Measurements from ENCODE around the gene CDK5RAP2. TPM values are rescaled to one million over a fixed set of nuclear protein-coding genes. Genes with fewer than 3 reads are reported as not detected.

Gene CDK5RAP2
- total and polyA plus RNA-seq, 9 of the 15 experiments (the other 6 are each of a cell fraction or from before 2014, with no cell fraction given) = 19.9 to 68.8 (median 42.2) TPM

DNA sequence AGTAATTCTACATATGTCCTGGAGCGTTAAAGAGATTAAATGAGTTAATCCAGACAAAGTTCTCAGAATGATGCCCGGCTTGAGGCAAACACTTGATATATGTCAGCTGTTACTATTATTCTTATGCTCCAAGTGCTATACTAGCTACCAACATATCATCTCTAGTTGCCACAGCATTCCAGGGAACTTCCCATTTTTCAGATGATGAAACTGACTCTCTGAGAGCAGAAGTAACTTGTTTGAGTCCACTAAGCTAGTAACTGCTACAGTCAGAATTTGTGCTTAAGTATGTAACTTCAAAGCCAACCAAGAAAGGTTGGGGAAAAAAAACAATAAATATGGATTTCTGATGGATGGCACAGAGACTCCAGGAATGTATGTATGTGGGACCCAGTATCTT is 98.1 kb downstream of the CDK5RAP2 start:
- Histone ChIP-seq H3K27me3 (ENCODE audit: control insufficient read depth in 2 of 2, insufficient read depth in 2 of 2, low read length in 2 of 2) (no peaks in the 10 kb centered on the region), H3K4me3 (no peak overlapping the region), H2AFZ (ENCODE audit: low read depth, low read length) (no peak overlapping the region), H3K4me2 (ENCODE audit: insufficient read depth, low read length) (no peak overlapping the region), H3K9me1 (ENCODE audit: control insufficient read depth, insufficient read depth, low read length) (no peaks in the 10 kb centered on the region), H3K9me3 (replicated peaks; ENCODE audit: control insufficient read depth, insufficient read depth, low read depth, low read length) (no peaks in the 10 kb centered on the region), H3K27ac (ENCODE audit: extremely low read depth, low read depth, low read length) (no peak overlapping the region), H3K36me3 (ENCODE audit: control insufficient read depth, insufficient read depth, low read length) (peaks cover 77% of the 10 kb centered on the region), H3K79me2 (ENCODE audit: control insufficient read depth, insufficient read depth, low read length) (no peaks in the 10 kb centered on the region), H3K4me1 (replicated peaks in 1 of 2; ENCODE audit: control insufficient read depth in 2 of 2, insufficient read depth in 2 of 2, low read length in 2 of 2) (no peaks in the 10 kb centered on the region), H3K9ac (ENCODE audit: insufficient read depth in 1 of 2, low read depth in 2 of 2, low read length in 2 of 2) (no peak overlapping the region), H4K20me1 (replicated peaks; ENCODE audit: control insufficient read depth, insufficient read depth, low read length) (peaks cover 3% of the 10 kb centered on the region; the same call in 1 of the 2 replicates)
- no peak for DNase-seq (ENCODE audit: extremely low read depth in 1 of 4, low spot score in 3 of 4)
- POLR2A ChIA-PET = interaction anchor here (1.6 kb wide), 1 partner anchor 19 kb away, joined by 3 read pairs; no protein-coding TSS in a partner anchor
- no peak for FAIRE-seq
- 100% methylated on average over 2 of the region's 2 CpGs for WGBS (ENCODE audit: insufficient coverage, low coverage, missing lambda C conversion rate)
- no TSS peak for BruUV-seq (replicated peaks)
- in situ Hi-C loops (cut with MboI) (no loop called here), intact Hi-C loops (cut with micrococcal nuclease) (no loop called here)
- TF ChIP-seq BMI1 (IDR thresholded peaks at IDR 0.05; ENCODE audit: low read length) (no peak), SNIP1 (IDR thresholded peaks at IDR 0.05; ENCODE audit: low read depth) (no peak), ZNF121 (CRISPR knock-in tag; conservative IDR thresholded peaks at IDR 0.05) (no peak), ATF1 (CRISPR knock-in tag; IDR thresholded peaks at IDR 0.05) (no peak), ATF1 (tag; IDR thresholded peaks at IDR 0.05) (no peak), KDM5B (IDR thresholded peaks at IDR 0.05; ENCODE audit: insufficient replicate concordance, low read depth, low read length) (no peak), MYC (IDR thresholded peaks at IDR 0.05; ENCODE audit: low read depth, low read length) (no peak), MYC (CRISPR knock-in tag; IDR thresholded peaks at IDR 0.05; ENCODE audit: borderline replicate concordance, low read depth) (no peak)
- no peak for ATAC-seq
- CTCF ChIA-PET (ENCODE audit: low intra/inter-chr PET ratio) = no interaction called here

- no peaks in the 10 kb centered on the region for H3K9me1 ChIP-seq (ENCODE audit: control insufficient read depth, insufficient read depth, low read length)
- no peak for TF ChIP-seq SIN3A (IDR thresholded peaks at IDR 0.05; ENCODE audit: borderline replicate concordance in 2 of 2, control insufficient read depth in 1 of 2, low read depth in 2 of 2, low read length in 2 of 2)
- TF ChIP-seq FOXO4 (CRISPR knock-in tag; IDR thresholded peaks at IDR 0.05) = no peak
- TF ChIP-seq ESRRA (IDR thresholded peaks at IDR 0.05; ENCODE audit: borderline replicate concordance, low read depth) = 0 out of 2 replicates have a peak, but pooled peaks have one; percentile 19
- TF ChIP-seq PTTG1 (tag; IDR thresholded peaks at IDR 0.05; ENCODE audit: low read depth) = no peak
- TF ChIP-seq EZH2 (IDR thresholded peaks at IDR 0.05; ENCODE audit: borderline replicate concordance, low read depth, low read length) = no peak
- TF ChIP-seq CREM (IDR thresholded peaks at IDR 0.05; ENCODE audit: low read depth) = no peak
- no peak overlapping the region for H3K4me3 ChIP-seq
- intact Hi-C loops (cut with micrococcal nuclease) (no loop called here), in situ Hi-C loops (cut with MboI) (no loop called here)
- H3K4me2 ChIP-seq (ENCODE audit: insufficient read depth, low read length) = no peak overlapping the region
- no TSS peak for BruUV-seq (replicated peaks)
- ChIA-PET POLR2A (interaction anchor here (0.6 to 1.6 kb wide), 2 partner anchors 13 to 19 kb away, joined by 3 to 4 read pairs; no protein-coding TSS in a partner anchor), CTCF (ENCODE audit: low intra/inter-chr PET ratio) (no interaction called here)
- H3K27me3 ChIP-seq (ENCODE audit: control insufficient read depth in 2 of 2, insufficient read depth in 2 of 2, low read length in 2 of 2) = no peaks in the 10 kb centered on the region
- H3K79me2 ChIP-seq (ENCODE audit: control insufficient read depth, insufficient read depth, low read length) = no peaks in the 10 kb centered on the region
- no peak overlapping the region for H3K9ac ChIP-seq (ENCODE audit: insufficient read depth in 1 of 2, low read depth in 2 of 2, low read length in 2 of 2)
- H2AFZ ChIP-seq (ENCODE audit: low read depth, low read length) = no peak overlapping the region
- no CpG with 5 or more reads among the region's 1 CpG for whole genome bisulfite sequencing (ENCODE audit: insufficient coverage, low coverage, missing lambda C conversion rate)
- no peak overlapping the region for H3K27ac ChIP-seq (ENCODE audit: extremely low read depth, low read depth, low read length)
- FAIRE-seq = no peak
- no peak for DNase-seq (ENCODE audit: extremely low read depth in 1 of 4, low spot score in 3 of 4)
- no peaks in the 10 kb centered on the region for H3K4me1 ChIP-seq (replicated peaks in 1 of 2; ENCODE audit: control insufficient read depth in 2 of 2, insufficient read depth in 2 of 2, low read length in 2 of 2)
- peaks cover 3% of the 10 kb centered on the region; the same call in 1 of the 2 replicates for H4K20me1 ChIP-seq (replicated peaks; ENCODE audit: control insufficient read depth, insufficient read depth, low read length)
- H3K9me3 ChIP-seq (replicated peaks; ENCODE audit: control insufficient read depth, insufficient read depth, low read depth, low read length) = no peaks in the 10 kb centered on the region
- no peak for ATAC-seq
- H3K36me3 ChIP-seq (ENCODE audit: control insufficient read depth, insufficient read depth, low read length) = peaks cover 75% of the 10 kb centered on the region
These were observed 98.7 kb downstream of the CDK5RAP2 start for GRCh38 chr9:120481248-120481647.

Measured in K562 (cell line).